H1 (cell line): Measurements from ENCODE around the gene PSORS1C2. TPM values are rescaled to one million over a fixed set of nuclear protein-coding genes. Genes with fewer than 3 reads are reported as not detected.

ENCODE experiments used
- CTCF ChIA-PET: fragments of 300-600 bp; sonication (Branson Sonifier 250); formaldehyde crosslinking; loops from one replicate; lab custom pipeline; 2021; ENCODE audit not compliant: partially characterized antibody; lab: Charles Lee
- POLR2A ChIA-PET: fragments of 300-600 bp; sonication (Branson Sonifier 250); formaldehyde crosslinking; loops from one replicate; lab custom pipeline; 2021; ENCODE audit warnings: inconsistent platforms; ENCODE audit not compliant: partially characterized antibody; lab: Charles Lee
- DNase-seq, 2 experiments: peaks; one replicate each; pipeline versions ENCODE4 v3.0.0 to v3.0.0-alpha.2; 2010 to 2022; ENCODE audit warnings: low spot score in 2 of 2, low read depth in 1 of 2, mixed read lengths in 1 of 2
- FAIRE-seq: peaks from 2 replicates; lab custom pipeline; 2011; peaks lifted over from hg19 to GRCh38; lab: Jason Lieb, UNC
- H2AFZ ChIP-seq: 2 replicates; pipeline ENCODE4 v1.8.1; 2012; ENCODE audit warnings: low read length, inconsistent platforms
- H2AK5ac ChIP-seq: 2 replicates; pipeline ENCODE4 v1.6.1; 2013; ENCODE audit warnings: low read depth, low read length
- H2BK120ac ChIP-seq: replicated peaks from 2 replicates; pipeline ENCODE3; 2013; ENCODE audit warnings: low read depth, low read length, inconsistent platforms
- H2BK12ac ChIP-seq: 2 replicates; pipeline ENCODE4 v1.6.1; 2013; ENCODE audit warnings: low read depth, low read length
- H2BK15ac ChIP-seq: 2 replicates; pipeline ENCODE4 v1.6.1; 2013; ENCODE audit warnings: low read length
- H2BK20ac ChIP-seq: 2 replicates; pipeline ENCODE4 v1.6.1; 2013; ENCODE audit warnings: low read length
- H2BK5ac ChIP-seq: 2 replicates; pipeline ENCODE4 v1.6.1; 2013; ENCODE audit warnings: low read depth, low read length
- H3K14ac ChIP-seq: 2 replicates; pipeline ENCODE4 v1.6.1; 2013; ENCODE audit warnings: inconsistent platforms; ENCODE audit not compliant: insufficient read length
- H3K18ac ChIP-seq: 2 replicates; pipeline ENCODE4 v1.6.1; 2013; ENCODE audit warnings: low read length; ENCODE audit errors: extremely low read depth
- H3K23ac ChIP-seq: 2 replicates; pipeline ENCODE4 v1.6.1; 2013; ENCODE audit warnings: inconsistent platforms; ENCODE audit not compliant: insufficient read length
- H3K23me2 ChIP-seq: 2 replicates; pipeline ENCODE4 v1.6.1; 2013; ENCODE audit warnings: low read depth, low read length
- H3K27ac ChIP-seq: 2 replicates; pipeline ENCODE4 v1.6.1; 2011; ENCODE audit warnings: low read depth, low read length, inconsistent platforms
- H3K27me3 ChIP-seq, 4 experiments: replicated peaks in 1 of 4; 1 replicate in 1 of 4; 2 replicates in 3 of 4; pipeline versions ENCODE4 v1.6.1 to v1.8.1; 2011 to 2013; ENCODE audit warnings: low read length in 3 of 4, mild to moderate bottlenecking in 3 of 4, inconsistent platforms in 2 of 4, mixed read lengths in 2 of 4, moderate library complexity in 1 of 4; ENCODE audit not compliant: control insufficient read depth in 3 of 4, insufficient read depth in 3 of 4; ENCODE audit errors: extremely low read depth in 1 of 4
- H3K36me3 ChIP-seq, 4 experiments: 2 replicates each; pipeline versions ENCODE4 v1.6.1 to v1.8.1; 2011 to 2013; ENCODE audit warnings: mild to moderate bottlenecking in 4 of 4, low read length in 3 of 4, moderate library complexity in 2 of 4, control low read depth in 1 of 4, inconsistent platforms in 1 of 4; ENCODE audit not compliant: insufficient read depth in 4 of 4, control insufficient read depth in 2 of 4
- H3K4ac ChIP-seq: replicated peaks from 2 replicates; pipeline ENCODE3; 2013; ENCODE audit warnings: low read length, low read depth, mixed read lengths, inconsistent platforms; ENCODE audit not compliant: insufficient read length
- H3K4me1 ChIP-seq, 4 experiments: replicated peaks in 1 of 4; 1 replicate in 1 of 4; 2 replicates in 3 of 4; pipeline versions ENCODE4 v1.6.1 to v1.8.1; 2011 to 2013; ENCODE audit warnings: low read length in 3 of 4, inconsistent platforms in 2 of 4, mixed read lengths in 1 of 4; ENCODE audit not compliant: insufficient read depth in 4 of 4, control insufficient read depth in 3 of 4
- H3K4me2 ChIP-seq, 2 experiments: 2 replicates each; pipeline versions ENCODE4 v1.6.1 to v1.8.1; 2011 to 2013; ENCODE audit warnings: low read depth in 2 of 2, low read length in 2 of 2, control low read depth in 1 of 2, inconsistent platforms in 1 of 2, mild to moderate bottlenecking in 1 of 2; ENCODE audit not compliant: insufficient read depth in 1 of 2
- H3K4me3 ChIP-seq, 4 experiments: fragments of 200-600, 300-600 bp in 1 of 4; sonication (generic), shearing (Covaris generic), sonication (Bioruptor Twin) in 1 of 4; 2 replicates each; pipeline versions ENCODE4 v1.5.1 to v1.8.1; 2011 to 2016; ENCODE audit warnings: low read length in 4 of 4, low read depth in 3 of 4, control low read depth in 2 of 4, inconsistent platforms in 2 of 4, mild to moderate bottlenecking in 2 of 4, mixed read lengths in 1 of 4, moderate library complexity in 1 of 4; ENCODE audit not compliant: insufficient read depth in 2 of 4; ENCODE audit errors: extremely low read depth in 1 of 4
- H3K56ac ChIP-seq: replicated peaks from 2 replicates; pipeline ENCODE3; 2013; ENCODE audit warnings: low read depth, mild to moderate bottlenecking, mixed read lengths, low read length, inconsistent platforms; ENCODE audit not compliant: insufficient read length
- H3K79me1 ChIP-seq: 2 replicates; pipeline ENCODE4 v1.6.1; 2013; ENCODE audit warnings: low read depth, low read length, control low read depth
- H3K79me2 ChIP-seq, 2 experiments: 2 replicates each; pipeline versions ENCODE4 v1.6.1 to v1.8.1; 2012 to 2013; ENCODE audit warnings: low read length in 2 of 2, mild to moderate bottlenecking in 2 of 2, inconsistent platforms in 1 of 2; ENCODE audit not compliant: insufficient read depth in 2 of 2, control insufficient read depth in 1 of 2
- H3K9ac ChIP-seq, 4 experiments: replicated peaks in 1 of 4; 1 replicate in 1 of 4; 2 replicates in 3 of 4; pipeline versions ENCODE4 v1.6.1 to v1.8.1; 2011 to 2013; ENCODE audit warnings: low read depth in 3 of 4, low read length in 3 of 4, control low read depth in 2 of 4, mild to moderate bottlenecking in 2 of 4, moderate library complexity in 2 of 4, inconsistent platforms in 1 of 4; ENCODE audit errors: extremely low read depth in 1 of 4
- H3K9me3 ChIP-seq, 2 experiments: 2 replicates each; pipeline versions ENCODE4 v1.6.1 to v1.8.1; 2012 to 2013; ENCODE audit warnings: mild to moderate bottlenecking in 2 of 2, moderate library complexity in 2 of 2, control low read depth in 1 of 2, inconsistent platforms in 1 of 2, low read depth in 1 of 2, low read length in 1 of 2, mixed read lengths in 1 of 2; ENCODE audit not compliant: insufficient read depth in 2 of 2
- H4K20me1 ChIP-seq, 2 experiments: replicated peaks in 1 of 2; 2 replicates each; pipeline versions ENCODE3 to v1.8.1; 2011 to 2013; ENCODE audit warnings: inconsistent platforms in 2 of 2, low read length in 2 of 2, mild to moderate bottlenecking in 1 of 2; ENCODE audit not compliant: insufficient read depth in 2 of 2, control insufficient read depth in 1 of 2
- H4K5ac ChIP-seq: 2 replicates; pipeline ENCODE4 v1.6.1; 2013; ENCODE audit warnings: low read length, low read depth, mixed read lengths, inconsistent platforms; ENCODE audit not compliant: insufficient read length
- H4K8ac ChIP-seq: 2 replicates; pipeline ENCODE4 v1.8.0; 2013; ENCODE audit warnings: mild to moderate bottlenecking, moderate library complexity, low read length, inconsistent platforms; ENCODE audit not compliant: insufficient read depth; ENCODE audit errors: extremely low read depth
- H4K91ac ChIP-seq: replicated peaks from 2 replicates; pipeline ENCODE3; 2013; ENCODE audit warnings: low read length, mixed read lengths, inconsistent platforms; ENCODE audit not compliant: insufficient read length
- ATF2 ChIP-seq: IDR thresholded peaks from 2 replicates; pipeline ENCODE4 v1.6.1; 2012; ENCODE audit warnings: low read length, inconsistent platforms
- CHD1 ChIP-seq: IDR thresholded peaks from 2 replicates; pipeline ENCODE4 v1.6.1; 2012; ENCODE audit warnings: low read depth, low read length, improper control_type of control experiment
- CHD2 ChIP-seq: IDR thresholded peaks from 2 replicates; pipeline ENCODE4 v1.6.1; 2012; ENCODE audit warnings: low read length, improper control_type of control experiment
- CREB1 ChIP-seq: IDR thresholded peaks from 2 replicates; pipeline ENCODE4 v1.6.1; 2012; ENCODE audit warnings: inconsistent platforms
- EGR1 ChIP-seq: IDR thresholded peaks from 2 replicates; pipeline ENCODE4 v1.6.1; 2011; ENCODE audit warnings: low read depth, low read length, borderline replicate concordance
- GABPA ChIP-seq: IDR thresholded peaks from 2 replicates; pipeline ENCODE4 v1.6.1; 2011; ENCODE audit warnings: mild to moderate bottlenecking, low read length, moderate library complexity, borderline replicate concordance; ENCODE audit not compliant: insufficient read depth
- GTF2F1 ChIP-seq: IDR thresholded peaks from 2 replicates; pipeline ENCODE4 v1.6.1; 2012; ENCODE audit warnings: low read depth, low read length, improper control_type of control experiment, borderline replicate concordance
- POU5F1 ChIP-seq: IDR thresholded peaks from 2 replicates; pipeline ENCODE4 v1.6.1; 2011; ENCODE audit warnings: low read depth, mild to moderate bottlenecking, low read length, moderate library complexity
- TAF7 ChIP-seq: optimal IDR thresholded peaks from 2 replicates; pipeline ENCODE3; 2011; ENCODE audit warnings: low read depth, mild to moderate bottlenecking, inconsistent platforms, low read length, moderate library complexity, borderline replicate concordance
- TBP ChIP-seq: IDR thresholded peaks from 2 replicates; pipeline ENCODE4 v1.6.1; 2011; ENCODE audit warnings: low read depth, low read length, improper control_type of control experiment
- TCF12 ChIP-seq: IDR thresholded peaks from 2 replicates; pipeline ENCODE4 v1.6.1; 2011; ENCODE audit warnings: low read depth, mild to moderate bottlenecking, low read length
- YY1 ChIP-seq: IDR thresholded peaks from 2 replicates; pipeline ENCODE4 v1.6.1; 2011; ENCODE audit warnings: low read depth, mild to moderate bottlenecking, low read length
- WGBS, 2 experiments: shearing (Covaris generic) in 1 of 2; methylation state at CpG; one replicate each; pipeline versions ENCODE4 v1.1.6 to v1.1.7; 2013 to 2015; ENCODE audit warnings: low lambda C conversion rate in 2 of 2, mixed read lengths in 2 of 2, inconsistent platforms in 1 of 2, low coverage in 1 of 2, missing lambda C conversion rate in 1 of 2; ENCODE audit not compliant: insufficient replicate concordance in 2 of 2, insufficient coverage in 1 of 2, insufficient read length in 1 of 2; ENCODE audit errors: extremely low coverage in 1 of 2, missing lambda C conversion rate in 1 of 2; 5-methylcytosine and 5-hydroxymethylcytosine counted together
- polyA plus RNA-seq, 7 experiments: library from polyadenylated mRNA; depleted of rRNA in 3 of 7; stranded (reverse) in 5 of 7; unstranded in 2 of 7; fragments of >200 nt in 5 of 7; fragments of 200-250 nt in 2 of 7; gene quantifications; 1 replicate in 5 of 7; 2 replicates in 1 of 7; 4 replicates in 1 of 7; pipeline versions ENCODE4 v1.2.1 to v1.2.3, GENCODE V29; 2011 to 2013; ENCODE audit warnings: missing spikeins in 2 of 7, mixed read lengths in 2 of 7
- total RNA-seq: library from RNA; stranded (reverse); fragmentation: NEBNext Ultra II Directional; extraction: Animal tissue kit (Norgen Biotek cat#: 25700); gene quantifications from 2 replicates; pipeline ENCODE4 v1.2.1, GENCODE V29; 2021

PSORS1C2 gene
- total and polyA plus RNA-seq, 2 of the 8 experiments (the other 6 are each of a cell fraction or from before 2014, with no cell fraction given) = 0.11 TPM; not detected in 1

- Histone ChIP-seq H4K5ac (no peak overlapping the region), H2AFZ (no peak overlapping the region), H2BK120ac (no peak overlapping the region), H2BK15ac (no peak overlapping the region), H2BK5ac (no peak overlapping the region), H3K36me3 (no peaks in the 10 kb centered on the region), H2BK20ac (no peak overlapping the region), H3K14ac (no peak overlapping the region), H3K4me3 (no peak overlapping the region), H3K23me2 (no peaks in the 10 kb centered on the region; the same call in 1 of the 2 replicates), H3K23ac (no peak overlapping the region), H3K79me2 (no peaks in the 10 kb centered on the region), H4K20me1 (no peaks in the 10 kb centered on the region), H3K27ac (no peak overlapping the region), H3K9me3 (no peaks in the 10 kb centered on the region), H2BK12ac (0 out of 2 replicates have a peak overlapping the region, but pooled peaks have one; percentile 50), H4K91ac (no peak overlapping the region), H3K79me1 (no peaks in the 10 kb centered on the region), H3K4me1 (peaks cover 0 to 11% (median 6%) of the 10 kb centered on the region in 4 experiments; a peak in 5 of 7 replicates), H3K4ac (no peak overlapping the region), H3K27me3 (peaks cover 0 to 4% (median 0%) of the 10 kb centered on the region in 4 experiments; a peak in 1 of 7 replicates), H3K18ac (no peak overlapping the region), H2AK5ac (no peak overlapping the region), H4K8ac (no peak overlapping the region), H3K9ac (no peak overlapping the region), H3K56ac (no peak overlapping the region), H3K4me2 (no peak overlapping the region)
- ChIA-PET CTCF (interaction anchor here (0.7 to 10.6 kb wide), 11 partner anchors 13 to 281 kb away, joined by 3 to 187 read pairs (median 5); no protein-coding TSS in a partner anchor), POLR2A (interaction anchor here (1.0 to 68.5 kb wide), 4 partner anchors 8 to 53 kb away, joined by 3 to 2251 read pairs (median 4); partner anchors contain the start of genes CCHCR1, POU5F1, PSORS1C2 and TCF19)
- WGBS, 2 experiments = 96% methylated on average over 11 of the region's 12 CpGs; no CpG with 5 or more reads in 1 of the 2 experiments
- no peak for DNase-seq
- FAIRE-seq = no peak
- no peak for TF ChIP-seq YY1
- TF ChIP-seq CHD1 = no peak
- TF ChIP-seq ATF2 = no peak
- no peak for TF ChIP-seq TAF7
- TF ChIP-seq TBP = no peak
- TF ChIP-seq GTF2F1 = no peak
- TF ChIP-seq CREB1 = no peak
- no peak for TF ChIP-seq POU5F1
- TF ChIP-seq EGR1 = no peak
- TF ChIP-seq TCF12 = no peak
- TF ChIP-seq CHD2 = no peak
- no peak for TF ChIP-seq GABPA
Observed at GRCh38 chr6:31115941-31116560, 22.8 kb downstream of the PSORS1C2 start.
